ENCODE data around the gene OLFM2.

GRCh38 chr19:9828551-9829063 is 107.7 kb downstream of the OLFM2 start:
- TF ChIP-seq, protein P1, sequence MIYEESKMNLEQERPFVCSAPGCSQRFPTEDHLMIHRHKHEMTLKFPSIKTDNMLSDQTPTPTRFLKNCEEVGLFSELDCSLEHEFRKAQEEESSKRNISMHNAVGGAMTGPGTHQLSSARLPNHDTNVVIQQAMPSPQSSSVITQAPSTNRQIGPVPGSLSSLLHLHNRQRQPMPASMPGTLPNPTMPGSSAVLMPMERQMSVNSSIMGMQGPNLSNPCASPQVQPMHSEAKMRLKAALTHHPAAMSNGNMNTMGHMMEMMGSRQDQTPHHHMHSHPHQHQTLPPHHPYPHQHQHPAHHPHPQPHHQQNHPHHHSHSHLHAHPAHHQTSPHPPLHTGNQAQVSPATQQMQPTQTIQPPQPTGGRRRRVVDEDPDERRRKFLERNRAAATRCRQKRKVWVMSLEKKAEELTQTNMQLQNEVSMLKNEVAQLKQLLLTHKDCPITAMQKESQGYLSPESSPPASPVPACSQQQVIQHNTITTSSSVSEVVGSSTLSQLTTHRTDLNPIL (CRISPR knock-in tag; IDR thresholded peaks at IDR 0.05; ENCODE audit: low read depth): no peak
- TF ChIP-seq ZNF565 (CRISPR knock-in tag; conservative IDR thresholded peaks at IDR 0.05; ENCODE audit: low read depth) (no peak), GLIS3 (CRISPR knock-in tag; IDR thresholded peaks at IDR 0.05) (no peak), ISL1 (CRISPR knock-in tag; IDR thresholded peaks at IDR 0.05) (no peak), ZC3H10 (CRISPR knock-in tag; IDR thresholded peaks at IDR 0.05) (no peak), ZFP3 (CRISPR knock-in tag; IDR thresholded peaks at IDR 0.05) (no peak), BACH2 (CRISPR knock-in tag; IDR thresholded peaks at IDR 0.05; ENCODE audit: borderline replicate concordance) (no peak), RARB (CRISPR knock-in tag; IDR thresholded peaks at IDR 0.05) (no peak), ARNTL (CRISPR knock-in tag; IDR thresholded peaks at IDR 0.05; ENCODE audit: borderline replicate concordance, low read depth) (no peak), TOX (CRISPR knock-in tag; IDR thresholded peaks at IDR 0.05; ENCODE audit: borderline replicate concordance) (no peak), SNAI2 (CRISPR knock-in tag; IDR thresholded peaks at IDR 0.05) (no peak)
- TF ChIP-seq, protein P2, sequence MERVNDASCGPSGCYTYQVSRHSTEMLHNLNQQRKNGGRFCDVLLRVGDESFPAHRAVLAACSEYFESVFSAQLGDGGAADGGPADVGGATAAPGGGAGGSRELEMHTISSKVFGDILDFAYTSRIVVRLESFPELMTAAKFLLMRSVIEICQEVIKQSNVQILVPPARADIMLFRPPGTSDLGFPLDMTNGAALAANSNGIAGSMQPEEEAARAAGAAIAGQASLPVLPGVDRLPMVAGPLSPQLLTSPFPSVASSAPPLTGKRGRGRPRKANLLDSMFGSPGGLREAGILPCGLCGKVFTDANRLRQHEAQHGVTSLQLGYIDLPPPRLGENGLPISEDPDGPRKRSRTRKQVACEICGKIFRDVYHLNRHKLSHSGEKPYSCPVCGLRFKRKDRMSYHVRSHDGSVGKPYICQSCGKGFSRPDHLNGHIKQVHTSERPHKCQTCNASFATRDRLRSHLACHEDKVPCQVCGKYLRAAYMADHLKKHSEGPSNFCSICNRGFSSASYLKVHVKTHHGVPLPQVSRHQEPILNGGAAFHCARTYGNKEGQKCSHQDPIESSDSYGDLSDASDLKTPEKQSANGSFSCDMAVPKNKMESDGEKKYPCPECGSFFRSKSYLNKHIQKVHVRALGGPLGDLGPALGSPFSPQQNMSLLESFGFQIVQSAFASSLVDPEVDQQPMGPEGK (CRISPR knock-in tag; IDR thresholded peaks at IDR 0.05; ENCODE audit: borderline replicate concordance): no peak
